GM12878 (cell line): Measurements from ENCODE around the gene TNFSF4. TPM values are rescaled to one million over a fixed set of nuclear protein-coding genes. Genes with fewer than 3 reads are reported as not detected.
A peak's percentile ranks its signal among the peaks of the same experiment; 100 is the strongest.

Experiments
- CBFB ChIP-seq: IDR thresholded peaks from 2 replicates; pipeline ENCODE4 v1.6.1; 2016; ENCODE audit warnings: antibody characterized with exemption, low read depth
- CHD2 ChIP-seq: IDR thresholded peaks from 2 replicates; pipeline ENCODE4 v1.6.1; 2011; ENCODE audit warnings: low read depth, low read length, improper control_type of control experiment, borderline replicate concordance
- CREB1 ChIP-seq: IDR thresholded peaks from 2 replicates; pipeline ENCODE4 v1.6.1; 2012; ENCODE audit warnings: low read depth, mild to moderate bottlenecking, inconsistent platforms
- EGR1 ChIP-seq, 2 experiments: IDR thresholded peaks; 1 replicate in 1 of 2; 2 replicates in 1 of 2; pipeline ENCODE4 v1.6.1; 2011 to 2012; ENCODE audit warnings: low read depth in 2 of 2, low read length in 2 of 2, borderline replicate concordance in 1 of 2, mild to moderate bottlenecking in 1 of 2, moderate library complexity in 1 of 2
- EP300 ChIP-seq, 2 experiments: fragments of 150-350 bp in 1 of 2; IDR thresholded peaks; 2 replicates each; pipeline ENCODE4 v1.6.1; 2011 to 2012; ENCODE audit warnings: low read depth in 2 of 2, low read length in 2 of 2, borderline replicate concordance in 1 of 2, improper control_type of control experiment in 1 of 2, inconsistent platforms in 1 of 2; ENCODE audit not compliant: control insufficient read depth in 1 of 2
- IKZF1 ChIP-seq: fragments of 450-650 bp; conservative IDR thresholded peaks from 2 replicates; pipeline ENCODE4 v1.6.1; 2017; ENCODE audit warnings: antibody characterized with exemption, mild to moderate bottlenecking
- IRF4 ChIP-seq: IDR thresholded peaks from 2 replicates; pipeline ENCODE4 v1.6.1; 2011; ENCODE audit warnings: low read depth, low read length
- JUNB ChIP-seq: IDR thresholded peaks from 2 replicates; pipeline ENCODE4 v1.6.1; 2016; ENCODE audit warnings: antibody characterized with exemption, mild to moderate bottlenecking
- KLF5 ChIP-seq: fragments of 450-650 bp; IDR thresholded peaks from 2 replicates; pipeline ENCODE4 v1.6.1; 2014; ENCODE audit warnings: mild to moderate bottlenecking; ENCODE audit not compliant: partially characterized antibody
- MTA2 ChIP-seq: fragments of 450-650 bp; IDR thresholded peaks from 2 replicates; pipeline ENCODE4 v1.6.1; 2016; ENCODE audit warnings: low read depth, mild to moderate bottlenecking, moderate library complexity
- MTA3 ChIP-seq: IDR thresholded peaks from 2 replicates; pipeline ENCODE4 v1.6.1; 2012; ENCODE audit warnings: low read length, inconsistent platforms, borderline replicate concordance
- NRF1 ChIP-seq: conservative IDR thresholded peaks from 2 replicates; pipeline ENCODE4 v1.6.1; 2011; ENCODE audit warnings: mild to moderate bottlenecking, low read depth, low read length, improper control_type of control experiment
- PRDM15 ChIP-seq: fragments of 450-650 bp; formaldehyde crosslinking; IDR thresholded peaks from 2 replicates; pipeline ENCODE4 v1.4.0; 2020; ENCODE audit warnings: mild to moderate bottlenecking, moderate library complexity
- RBBP5 ChIP-seq: fragments of 200-600 bp; sonication (generic); conservative IDR thresholded peaks from 2 replicates; pipeline ENCODE4 v1.6.1; 2016
- RFX5 ChIP-seq: IDR thresholded peaks from 2 replicates; pipeline ENCODE4 v1.6.1; 2011; ENCODE audit warnings: low read depth, low read length, improper control_type of control experiment
- TBL1XR1 ChIP-seq: IDR thresholded peaks from 2 replicates; pipeline ENCODE4 v1.6.1; 2012; ENCODE audit warnings: low read depth, low read length, improper control_type of control experiment
- ZBTB40 ChIP-seq: fragments of 450-650 bp; IDR thresholded peaks from 2 replicates; pipeline ENCODE4 v1.6.1; 2016; ENCODE audit warnings: mild to moderate bottlenecking, moderate library complexity, borderline replicate concordance
- ZNF217 ChIP-seq: fragments of 450-650 bp; IDR thresholded peaks from 2 replicates; pipeline ENCODE4 v1.6.1; 2017; ENCODE audit warnings: antibody characterized with exemption, mild to moderate bottlenecking
- ZNF622 ChIP-seq: fragments of 450-650 bp; IDR thresholded peaks from 2 replicates; pipeline ENCODE4 v1.6.1; 2017; ENCODE audit warnings: mild to moderate bottlenecking, inconsistent platforms
- ZZZ3 ChIP-seq: IDR thresholded peaks from 2 replicates; pipeline ENCODE4 v1.6.1; 2011; ENCODE audit warnings: low read depth; ENCODE audit not compliant: control insufficient read depth, insufficient read length
- polyA plus RNA-seq, 11 experiments: library from polyadenylated mRNA; depleted of rRNA in 4 of 11; unstranded in 6 of 11; stranded (reverse) in 5 of 11; fragments of >200 nt; fragmentation: Nextera tagmentation in 4 of 11; fragmentation: Illumina TruSeq in 1 of 11; extraction: Ambion mirVana in 4 of 11; extraction: Trizol in 1 of 11; gene quantifications; 1 replicate in 1 of 11; 2 replicates in 10 of 11; pipeline versions ENCODE4 v1.2.1 to v1.2.3, GENCODE V29; 2011 to 2016; ENCODE audit warnings: inconsistent platforms in 2 of 11, missing spikeins in 2 of 11, low read depth in 1 of 11
- total RNA-seq, 4 experiments: library from RNA; depleted of rRNA in 3 of 4; stranded (reverse); fragments of >200 nt in 3 of 4; fragmentation: Illumina TruSeq in 1 of 4; extraction: Trizol in 1 of 4; gene quantifications; 2 replicates each; pipeline versions ENCODE4 v1.2.1 to v1.2.3, GENCODE V29; 2013 to 2021
- TF ChIP-seq, protein P1 (sequence below): IDR thresholded peaks from 2 replicates; pipeline ENCODE4 v1.6.1; 2011; ENCODE audit warnings: mild to moderate bottlenecking, low read depth, low read length, moderate library complexity; ENCODE audit not compliant: insufficient replicate concordance
- TF ChIP-seq, protein P2 (sequence below): fragments of 450-650 bp; IDR thresholded peaks from 2 replicates; pipeline ENCODE4 v1.6.1; 2014; ENCODE audit warnings: mild to moderate bottlenecking

Gene TNFSF4
- total and polyA plus RNA-seq, 10 of the 15 experiments (the other 5 are each of a cell fraction or from before 2014, with no cell fraction given), result 8.1 to 31.0 (median 12.9) TPM

- TF ChIP-seq, protein P1, sequence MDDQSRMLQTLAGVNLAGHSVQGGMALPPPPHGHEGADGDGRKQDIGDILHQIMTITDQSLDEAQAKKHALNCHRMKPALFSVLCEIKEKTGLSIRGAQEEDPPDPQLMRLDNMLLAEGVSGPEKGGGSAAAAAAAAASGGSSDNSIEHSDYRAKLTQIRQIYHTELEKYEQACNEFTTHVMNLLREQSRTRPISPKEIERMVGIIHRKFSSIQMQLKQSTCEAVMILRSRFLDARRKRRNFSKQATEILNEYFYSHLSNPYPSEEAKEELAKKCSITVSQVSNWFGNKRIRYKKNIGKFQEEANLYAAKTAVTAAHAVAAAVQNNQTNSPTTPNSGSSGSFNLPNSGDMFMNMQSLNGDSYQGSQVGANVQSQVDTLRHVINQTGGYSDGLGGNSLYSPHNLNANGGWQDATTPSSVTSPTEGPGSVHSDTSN, result no peak
- TF ChIP-seq ZNF622 (no peak), EP300 (IDR thresholded peaks at IDR 0.05; ENCODE audit: borderline replicate concordance in 1 of 2, control insufficient read depth in 1 of 2, low read depth in 2 of 2, low read length in 2 of 2) (peak; percentile 58 to 92; a peak in 3 of 4 replicates), ZNF217 (peak; percentile 99), JUNB (peak; percentile 86), RBBP5 (no peak), CBFB (peak; percentile 38; the same call in 1 of the 2 replicates), TBL1XR1 (peak; percentile 91), IRF4 (peak; percentile 80), CREB1 (peak; percentile 52; the same call in 1 of the 2 replicates), ZZZ3 (no peak), RFX5 (no peak), IKZF1 (peak; percentile 96), EGR1 (IDR thresholded peaks at IDR 0.05; ENCODE audit: borderline replicate concordance in 1 of 2, low read depth in 2 of 2, low read length in 2 of 2) (no peak), ZBTB40 (no peak), MTA3 (peak; percentile 95), KLF5 (no peak), MTA2 (peak; percentile 98), PRDM15 (no peak), NRF1 (no peak), CHD2 (0 out of 2 replicates have a peak, but pooled peaks have one; percentile 41)
- TF ChIP-seq, protein P2, sequence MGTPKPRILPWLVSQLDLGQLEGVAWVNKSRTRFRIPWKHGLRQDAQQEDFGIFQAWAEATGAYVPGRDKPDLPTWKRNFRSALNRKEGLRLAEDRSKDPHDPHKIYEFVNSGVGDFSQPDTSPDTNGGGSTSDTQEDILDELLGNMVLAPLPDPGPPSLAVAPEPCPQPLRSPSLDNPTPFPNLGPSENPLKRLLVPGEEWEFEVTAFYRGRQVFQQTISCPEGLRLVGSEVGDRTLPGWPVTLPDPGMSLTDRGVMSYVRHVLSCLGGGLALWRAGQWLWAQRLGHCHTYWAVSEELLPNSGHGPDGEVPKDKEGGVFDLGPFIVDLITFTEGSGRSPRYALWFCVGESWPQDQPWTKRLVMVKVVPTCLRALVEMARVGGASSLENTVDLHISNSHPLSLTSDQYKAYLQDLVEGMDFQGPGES, result no peak
Observed at GRCh38 chr1:173212952-173213491, 5.9 kb upstream of the TNFSF4 start (continued).
